K562 (cell line): Measurements from ENCODE around the gene SOSTDC1. TPM values are rescaled to one million over a fixed set of nuclear protein-coding genes. Genes with fewer than 3 reads are reported as not detected.
A peak's percentile ranks its signal among the peaks of the same experiment; 100 is the strongest.

Experiments
- ARID2 ChIP-seq: fragments of 450-650 bp; IDR thresholded peaks from 2 replicates; pipeline ENCODE4 v1.6.1; 2017; ENCODE audit warnings: antibody characterized with exemption, mild to moderate bottlenecking
- ATF1 ChIP-seq, 2 experiments: fragments of 450-650 bp in 1 of 2; IDR thresholded peaks; 2 replicates each; pipeline ENCODE4 v1.6.1; 2016; ENCODE audit warnings: missing compliant biosample characterization in 1 of 2, missing genetic modification characterization in 1 of 2
- CEBPB ChIP-seq: fragments of 450-650 bp; IDR thresholded peaks from 2 replicates; pipeline ENCODE4 v1.6.1; 2016; ENCODE audit warnings: missing genetic modification characterization, missing compliant biosample characterization
- EP300 ChIP-seq: IDR thresholded peaks from 2 replicates; pipeline ENCODE4 v1.6.1; 2012; ENCODE audit warnings: low read length, improper control_type of control experiment
- ESRRA ChIP-seq: fragments of 450-650 bp; IDR thresholded peaks from 2 replicates; pipeline ENCODE4 v1.6.1; 2014; ENCODE audit warnings: low read depth, mild to moderate bottlenecking, moderate library complexity, borderline replicate concordance
- GATAD2A ChIP-seq: fragments of 450-650 bp; IDR thresholded peaks from 2 replicates; pipeline ENCODE4 v1.6.1; 2017
- GTF2E2 ChIP-seq: fragments of 200-800 bp; sonication (Bioruptor generic); IDR thresholded peaks from 2 replicates; pipeline ENCODE4 v1.6.1; 2016; ENCODE audit warnings: missing genetic modification characterization, missing compliant biosample characterization
- HCFC1 ChIP-seq: IDR thresholded peaks from 2 replicates; pipeline ENCODE4 v1.6.1; 2012; ENCODE audit warnings: low read depth, low read length, improper control_type of control experiment
- KLF16 ChIP-seq: IDR thresholded peaks from 2 replicates; pipeline ENCODE4 v1.6.1; 2016; ENCODE audit warnings: antibody characterized with exemption
- LCOR ChIP-seq: sonication (generic); formaldehyde crosslinking; IDR thresholded peaks from 2 replicates; pipeline ENCODE4 v1.8.0; 2022; ENCODE audit warnings: mild to moderate bottlenecking, missing genetic modification reagents
- LEF1 ChIP-seq: fragments of 450-650 bp; IDR thresholded peaks from 2 replicates; pipeline ENCODE4 v1.6.1; 2016; ENCODE audit warnings: mild to moderate bottlenecking
- MYNN ChIP-seq, 2 experiments: sonication (generic); formaldehyde crosslinking in 1 of 2; IDR thresholded peaks; 2 replicates each; pipeline versions ENCODE4 v1.5.0 to v1.6.1; 2016 to 2020; ENCODE audit warnings: antibody characterized with exemption in 1 of 2, missing genetic modification reagents in 1 of 2
- NRF1 ChIP-seq, 2 experiments: fragments of 450-650 bp; IDR thresholded peaks in 1 of 2; conservative IDR thresholded peaks in 1 of 2; 2 replicates each; pipeline ENCODE4 v1.6.1; 2014; ENCODE audit warnings: mild to moderate bottlenecking in 2 of 2
- PHB ChIP-seq: fragments of 250-450 bp; sonication (Bioruptor Pico); IDR thresholded peaks from 2 replicates; pipeline ENCODE4 v1.5.0; 2021
- SIN3A ChIP-seq, 2 experiments: fragments of 150-350 bp in 1 of 2; IDR thresholded peaks; 2 replicates each; pipeline ENCODE4 v1.6.1; 2011 to 2016; ENCODE audit warnings: borderline replicate concordance in 2 of 2, low read depth in 2 of 2, low read length in 2 of 2, mild to moderate bottlenecking in 2 of 2, moderate library complexity in 2 of 2; ENCODE audit not compliant: control insufficient read depth in 1 of 2
- ZNF165 ChIP-seq: fragments of 250-450 bp; sonication (Bioruptor Pico); IDR thresholded peaks from 2 replicates; pipeline ENCODE4 v1.4.0; 2020; ENCODE audit warnings: borderline replicate concordance
- ZNF217 ChIP-seq: sonication (generic); formaldehyde crosslinking; IDR thresholded peaks from 2 replicates; pipeline ENCODE4 v1.8.0; 2022; ENCODE audit warnings: mild to moderate bottlenecking, missing genetic modification reagents
- ZNF551 ChIP-seq: fragments of 250-450 bp; sonication (Bioruptor Pico); IDR thresholded peaks from 2 replicates; pipeline ENCODE4 v1.5.0; 2021; ENCODE audit warnings: mild to moderate bottlenecking, moderate library complexity
- ZNF589 ChIP-seq: fragments of 200-800 bp; sonication (Bioruptor generic); IDR thresholded peaks from 2 replicates; pipeline ENCODE4 v1.6.1; 2016; ENCODE audit warnings: low read depth, missing genetic modification characterization, missing compliant biosample characterization
- polyA plus RNA-seq, 8 experiments: library from polyadenylated mRNA; depleted of rRNA in 4 of 8; stranded (reverse) in 5 of 8; unstranded in 3 of 8; fragments of >200 nt; fragmentation: Nextera tagmentation in 2 of 8; fragmentation: Illumina TruSeq in 1 of 8; extraction: Ambion mirVana in 2 of 8; extraction: Trizol in 1 of 8; gene quantifications; 2 replicates each; pipeline versions ENCODE4 v1.2.1 to v1.2.3, GENCODE V29; 2011 to 2014; ENCODE audit warnings: inconsistent platforms in 1 of 8, missing spikeins in 1 of 8
- total RNA-seq, 7 experiments: library from RNA; depleted of rRNA in 6 of 7; stranded (reverse); fragments of >200 nt in 6 of 7; fragmentation: Illumina TruSeq in 2 of 7; extraction: Trizol in 2 of 7; gene quantifications; 2 replicates each; pipeline versions ENCODE4 v1.2.1 to v1.2.3, GENCODE V29; 2011 to 2021; ENCODE audit warnings: low replicate concordance in 1 of 7
- TF ChIP-seq, protein P1 (sequence below), 2 experiments: fragments of 450-650 bp in 1 of 2; IDR thresholded peaks; 2 replicates each; pipeline ENCODE4 v1.6.1; 2011 to 2017; ENCODE audit warnings: low read depth in 2 of 2, antibody characterized with exemption in 1 of 2, borderline replicate concordance in 1 of 2, low read length in 1 of 2, mild to moderate bottlenecking in 1 of 2, mixed read lengths in 1 of 2; ENCODE audit not compliant: control insufficient read depth in 1 of 2
- TF ChIP-seq, protein P2 (sequence below): fragments of 450-650 bp; IDR thresholded peaks from 2 replicates; pipeline ENCODE4 v1.6.1; 2016; ENCODE audit warnings: borderline replicate concordance
- TF ChIP-seq, protein P3 (sequence below): fragments of 450-650 bp; IDR thresholded peaks from 2 replicates; pipeline ENCODE4 v1.6.1; 2016; ENCODE audit warnings: antibody characterized with exemption

Gene SOSTDC1
- total and polyA plus RNA-seq, 9 of the 15 experiments (the other 6 are each of a cell fraction or from before 2014, with no cell fraction given) = 8.3 to 48.6 (median 15.9) TPM

DNA sequence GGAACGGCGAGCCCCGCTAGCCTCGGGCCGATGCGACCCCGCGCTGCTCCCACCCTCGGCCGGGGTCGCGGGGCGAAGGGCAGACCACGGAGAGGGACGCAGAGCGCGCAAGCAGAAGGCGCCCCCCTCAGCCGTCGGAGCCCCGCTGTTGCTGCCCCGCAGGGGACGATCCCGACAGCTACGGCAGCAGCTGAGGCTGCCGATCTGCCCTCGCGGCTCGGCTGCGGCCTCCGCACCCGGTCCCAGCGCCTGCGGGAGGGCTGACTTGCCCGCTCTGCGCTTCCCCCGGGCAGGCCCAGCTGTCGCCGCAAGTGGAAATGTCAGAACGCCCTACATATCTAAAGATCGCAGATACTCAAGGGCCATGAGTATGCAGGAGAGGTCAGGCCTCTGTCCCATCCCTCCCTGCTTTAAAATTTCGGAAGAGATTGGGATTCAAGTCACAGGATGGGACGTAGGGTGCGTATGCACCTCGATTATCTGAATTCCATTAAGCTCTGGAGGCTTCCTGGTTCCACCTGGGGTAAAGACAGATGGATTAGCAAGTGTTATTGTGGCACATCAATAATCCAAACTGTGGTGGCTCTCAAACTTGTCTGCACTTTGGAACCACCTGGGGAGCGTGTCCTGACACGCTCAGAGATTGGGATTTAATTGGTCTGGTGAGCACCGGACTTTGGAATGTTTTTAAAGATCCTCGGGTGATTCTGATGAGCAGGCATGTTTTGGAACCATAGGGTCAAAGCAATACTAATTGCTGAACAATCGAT is 44.0 kb downstream of the SOSTDC1 start, which contains the start of gene CRPPA (continued):
- TF ChIP-seq MYNN (IDR thresholded peaks at IDR 0.05) (peak; percentile 18; the same call in 1 of the 2 replicates), MYNN (CRISPR knock-in tag; IDR thresholded peaks at IDR 0.05) (no peak), ZNF589 (CRISPR knock-in tag) (no peak; the same call in 1 of the 2 replicates), ZNF551 (CRISPR knock-in tag) (no peak), KLF16 (no peak), ARID2 (no peak), ESRRA (peak; percentile 48; the same call in 1 of the 2 replicates), LCOR (CRISPR knock-in tag) (no peak), GATAD2A (no peak), ZNF165 (CRISPR knock-in tag) (no peak), ZNF217 (CRISPR knock-in tag) (no peak), SIN3A (IDR thresholded peaks at IDR 0.05; ENCODE audit: borderline replicate concordance in 2 of 2, control insufficient read depth in 1 of 2, low read depth in 2 of 2, low read length in 2 of 2) (peak in 1 of 2 experiments; percentile 72; a peak in 1 of 4 replicates), CEBPB (tag) (no peak), PHB (CRISPR knock-in tag) (no peak), EP300 (peak; percentile 17; the same call in 1 of the 2 replicates), HCFC1 (no peak), NRF1 (conservative IDR thresholded peaks at IDR 0.05 in 1 of 2, IDR thresholded peaks at IDR 0.05 in 1 of 2) (peak in 1 of 2 experiments; percentile 35; a peak in 2 of 4 replicates), ATF1 (CRISPR knock-in tag; IDR thresholded peaks at IDR 0.05) (no peak), ATF1 (tag; IDR thresholded peaks at IDR 0.05) (no peak), LEF1 (0 out of 2 replicates have a peak, but pooled peaks have one; percentile 9), GTF2E2 (tag) (0 out of 2 replicates have a peak, but pooled peaks have one; percentile 6)
- TF ChIP-seq, protein P1, sequence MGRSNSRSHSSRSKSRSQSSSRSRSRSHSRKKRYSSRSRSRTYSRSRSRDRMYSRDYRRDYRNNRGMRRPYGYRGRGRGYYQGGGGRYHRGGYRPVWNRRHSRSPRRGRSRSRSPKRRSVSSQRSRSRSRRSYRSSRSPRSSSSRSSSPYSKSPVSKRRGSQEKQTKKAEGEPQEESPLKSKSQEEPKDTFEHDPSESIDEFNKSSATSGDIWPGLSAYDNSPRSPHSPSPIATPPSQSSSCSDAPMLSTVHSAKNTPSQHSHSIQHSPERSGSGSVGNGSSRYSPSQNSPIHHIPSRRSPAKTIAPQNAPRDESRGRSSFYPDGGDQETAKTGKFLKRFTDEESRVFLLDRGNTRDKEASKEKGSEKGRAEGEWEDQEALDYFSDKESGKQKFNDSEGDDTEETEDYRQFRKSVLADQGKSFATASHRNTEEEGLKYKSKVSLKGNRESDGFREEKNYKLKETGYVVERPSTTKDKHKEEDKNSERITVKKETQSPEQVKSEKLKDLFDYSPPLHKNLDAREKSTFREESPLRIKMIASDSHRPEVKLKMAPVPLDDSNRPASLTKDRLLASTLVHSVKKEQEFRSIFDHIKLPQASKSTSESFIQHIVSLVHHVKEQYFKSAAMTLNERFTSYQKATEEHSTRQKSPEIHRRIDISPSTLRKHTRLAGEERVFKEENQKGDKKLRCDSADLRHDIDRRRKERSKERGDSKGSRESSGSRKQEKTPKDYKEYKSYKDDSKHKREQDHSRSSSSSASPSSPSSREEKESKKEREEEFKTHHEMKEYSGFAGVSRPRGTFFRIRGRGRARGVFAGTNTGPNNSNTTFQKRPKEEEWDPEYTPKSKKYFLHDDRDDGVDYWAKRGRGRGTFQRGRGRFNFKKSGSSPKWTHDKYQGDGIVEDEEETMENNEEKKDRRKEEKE (IDR thresholded peaks at IDR 0.05; ENCODE audit: borderline replicate concordance in 1 of 2, control insufficient read depth in 1 of 2, low read depth in 2 of 2, low read length in 1 of 2) = no peak
- TF ChIP-seq, protein P2, sequence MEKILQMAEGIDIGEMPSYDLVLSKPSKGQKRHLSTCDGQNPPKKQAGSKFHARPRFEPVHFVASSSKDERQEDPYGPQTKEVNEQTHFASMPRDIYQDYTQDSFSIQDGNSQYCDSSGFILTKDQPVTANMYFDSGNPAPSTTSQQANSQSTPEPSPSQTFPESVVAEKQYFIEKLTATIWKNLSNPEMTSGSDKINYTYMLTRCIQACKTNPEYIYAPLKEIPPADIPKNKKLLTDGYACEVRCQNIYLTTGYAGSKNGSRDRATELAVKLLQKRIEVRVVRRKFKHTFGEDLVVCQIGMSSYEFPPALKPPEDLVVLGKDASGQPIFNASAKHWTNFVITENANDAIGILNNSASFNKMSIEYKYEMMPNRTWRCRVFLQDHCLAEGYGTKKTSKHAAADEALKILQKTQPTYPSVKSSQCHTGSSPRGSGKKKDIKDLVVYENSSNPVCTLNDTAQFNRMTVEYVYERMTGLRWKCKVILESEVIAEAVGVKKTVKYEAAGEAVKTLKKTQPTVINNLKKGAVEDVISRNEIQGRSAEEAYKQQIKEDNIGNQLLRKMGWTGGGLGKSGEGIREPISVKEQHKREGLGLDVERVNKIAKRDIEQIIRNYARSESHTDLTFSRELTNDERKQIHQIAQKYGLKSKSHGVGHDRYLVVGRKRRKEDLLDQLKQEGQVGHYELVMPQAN = no peak
- TF ChIP-seq, protein P3, sequence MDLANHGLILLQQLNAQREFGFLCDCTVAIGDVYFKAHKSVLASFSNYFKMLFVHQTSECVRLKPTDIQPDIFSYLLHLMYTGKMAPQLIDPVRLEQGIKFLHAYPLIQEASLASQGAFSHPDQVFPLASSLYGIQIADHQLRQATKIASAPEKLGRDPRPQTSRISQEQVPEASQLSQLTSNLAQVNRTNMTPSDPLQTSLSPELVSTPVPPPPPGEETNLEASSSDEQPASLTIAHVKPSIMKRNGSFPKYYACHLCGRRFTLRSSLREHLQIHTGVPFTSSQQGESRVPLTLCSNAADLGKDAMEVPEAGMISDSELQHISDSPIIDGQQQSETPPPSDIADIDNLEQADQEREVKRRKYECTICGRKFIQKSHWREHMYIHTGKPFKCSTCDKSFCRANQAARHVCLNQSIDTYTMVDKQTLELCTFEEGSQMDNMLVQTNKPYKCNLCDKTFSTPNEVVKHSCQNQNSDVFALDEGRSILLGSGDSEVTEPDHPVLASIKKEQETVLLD = no peak
